GM10248 (cell line): ENCODE measurements around the gene ASPHD2.
A peak's percentile ranks its signal among the peaks of the same experiment; 100 is the strongest.
"Not testable (repeated sequence)": the region's sequence is repeated elsewhere in the genome, so short reads cannot be mapped to it uniquely, and the experiment has no call there.

Source experiments
- CTCF ChIA-PET: fragments of 300-600 bp; sonication (Branson Sonifier 250); formaldehyde crosslinking; extraction: SDS; loops from one replicate; lab custom pipeline; 2021; ENCODE audit warnings: antibody characterized with exemption; lab: Yijun Ruan, JAX
- POLR2A ChIA-PET: fragments of 350-650 bp; sonication (Branson Sonifier 250); formaldehyde crosslinking; extraction: SDS; loops from one replicate; lab custom pipeline; 2020; ENCODE audit warnings: antibody characterized with exemption; lab: Yijun Ruan, JAX
- DNase-seq: peaks from one replicate; pipeline ENCODE4 v3.0.0; 2012; ENCODE audit errors: extremely low spot score
- TF ChIP-seq, protein P1 (sequence below): IDR thresholded peaks from 2 replicates; pipeline ENCODE4 v1.5.1; 2012; ENCODE audit warnings: mild to moderate bottlenecking, low read depth; ENCODE audit errors: extremely low read depth, missing control alignments, control extremely low read depth

ASPHD2 gene

DNA sequence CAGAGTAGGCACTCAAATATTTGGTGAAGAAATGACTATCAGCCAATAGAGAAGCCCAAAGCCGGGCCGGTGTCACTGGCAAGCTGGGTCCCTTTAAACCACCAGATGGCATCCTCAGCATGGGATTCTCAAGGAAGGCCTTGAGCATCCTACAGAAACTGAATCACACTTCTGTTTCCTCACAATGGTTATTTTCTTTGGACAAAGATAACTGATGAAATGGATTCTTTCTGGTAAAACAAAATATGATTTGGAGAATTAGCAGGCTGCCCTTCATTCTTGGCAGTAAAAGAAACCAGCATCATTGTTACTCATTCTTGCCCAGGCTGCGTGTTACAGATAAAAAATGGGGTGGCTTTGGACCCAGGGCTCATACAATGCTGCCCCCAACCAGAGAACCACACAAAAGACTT is 30.3 kb upstream of the ASPHD2 start:
- TF ChIP-seq, protein P1, sequence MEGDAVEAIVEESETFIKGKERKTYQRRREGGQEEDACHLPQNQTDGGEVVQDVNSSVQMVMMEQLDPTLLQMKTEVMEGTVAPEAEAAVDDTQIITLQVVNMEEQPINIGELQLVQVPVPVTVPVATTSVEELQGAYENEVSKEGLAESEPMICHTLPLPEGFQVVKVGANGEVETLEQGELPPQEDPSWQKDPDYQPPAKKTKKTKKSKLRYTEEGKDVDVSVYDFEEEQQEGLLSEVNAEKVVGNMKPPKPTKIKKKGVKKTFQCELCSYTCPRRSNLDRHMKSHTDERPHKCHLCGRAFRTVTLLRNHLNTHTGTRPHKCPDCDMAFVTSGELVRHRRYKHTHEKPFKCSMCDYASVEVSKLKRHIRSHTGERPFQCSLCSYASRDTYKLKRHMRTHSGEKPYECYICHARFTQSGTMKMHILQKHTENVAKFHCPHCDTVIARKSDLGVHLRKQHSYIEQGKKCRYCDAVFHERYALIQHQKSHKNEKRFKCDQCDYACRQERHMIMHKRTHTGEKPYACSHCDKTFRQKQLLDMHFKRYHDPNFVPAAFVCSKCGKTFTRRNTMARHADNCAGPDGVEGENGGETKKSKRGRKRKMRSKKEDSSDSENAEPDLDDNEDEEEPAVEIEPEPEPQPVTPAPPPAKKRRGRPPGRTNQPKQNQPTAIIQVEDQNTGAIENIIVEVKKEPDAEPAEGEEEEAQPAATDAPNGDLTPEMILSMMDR: peak; percentile 65
- POLR2A ChIA-PET: no interaction called here
- peak; percentile 66 for DNase-seq
- CTCF ChIA-PET: interaction anchor here (1.4 to 8.0 kb wide), 2 partner anchors 32 to 64 kb away, joined by 6 to 76 read pairs; no protein-coding TSS in a partner anchor

DNA sequence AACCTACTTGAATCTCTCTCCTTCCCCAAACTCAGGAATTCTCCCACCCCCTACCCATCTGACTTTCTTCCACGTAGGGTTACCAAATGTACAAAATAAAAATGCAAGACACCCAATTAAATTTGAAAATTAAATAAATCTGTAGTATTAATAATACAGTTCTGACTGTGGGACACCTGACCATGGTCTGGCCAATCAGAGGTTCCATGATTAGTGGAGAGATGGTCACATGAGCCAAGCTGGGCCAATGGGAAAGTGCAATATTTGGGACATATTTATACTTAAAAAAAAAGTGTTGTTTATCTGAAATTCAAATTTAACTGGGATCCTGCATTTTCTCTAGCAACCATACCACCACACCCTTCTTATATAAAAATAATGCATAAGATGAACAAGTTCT is 29.8 kb upstream of the ASPHD2 start:
- TF ChIP-seq, protein P1: no peak
- DNase-seq: no peak
- POLR2A ChIA-PET: no interaction called here
- CTCF ChIA-PET: interaction anchor here (1.0 to 8.0 kb wide), 4 partner anchors 33 to 64 kb away, joined by 4 to 76 read pairs (median 7); no protein-coding TSS in a partner anchor

DNA sequence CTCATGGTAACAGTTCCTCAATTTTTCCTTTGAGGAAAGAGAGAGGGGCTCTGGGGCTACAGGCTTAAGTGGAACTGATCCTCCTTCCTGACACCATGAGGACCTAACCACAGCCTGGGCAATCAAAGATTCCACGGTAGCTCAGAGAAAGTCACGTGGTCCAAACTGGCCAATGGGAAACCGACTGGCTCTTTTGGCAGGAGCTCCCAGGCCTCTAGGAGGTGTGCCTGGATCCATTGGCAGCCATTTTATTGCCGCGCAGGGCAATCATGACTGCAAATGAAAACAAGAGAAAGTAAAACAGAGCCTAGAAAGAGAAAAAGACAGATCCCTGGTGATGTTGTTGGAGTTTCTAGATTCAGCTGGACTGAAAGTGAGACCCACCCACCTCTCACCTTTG is 27.3 kb upstream of the ASPHD2 start:
- CTCF ChIA-PET: interaction anchor here (1.4 to 3.4 kb wide), 4 partner anchors 21 to 59 kb away, joined by 3 to 15 read pairs (median 6); no protein-coding TSS in a partner anchor
- TF ChIP-seq, protein P1: no peak
- no peak for DNase-seq
- POLR2A ChIA-PET: no interaction called here

DNA sequence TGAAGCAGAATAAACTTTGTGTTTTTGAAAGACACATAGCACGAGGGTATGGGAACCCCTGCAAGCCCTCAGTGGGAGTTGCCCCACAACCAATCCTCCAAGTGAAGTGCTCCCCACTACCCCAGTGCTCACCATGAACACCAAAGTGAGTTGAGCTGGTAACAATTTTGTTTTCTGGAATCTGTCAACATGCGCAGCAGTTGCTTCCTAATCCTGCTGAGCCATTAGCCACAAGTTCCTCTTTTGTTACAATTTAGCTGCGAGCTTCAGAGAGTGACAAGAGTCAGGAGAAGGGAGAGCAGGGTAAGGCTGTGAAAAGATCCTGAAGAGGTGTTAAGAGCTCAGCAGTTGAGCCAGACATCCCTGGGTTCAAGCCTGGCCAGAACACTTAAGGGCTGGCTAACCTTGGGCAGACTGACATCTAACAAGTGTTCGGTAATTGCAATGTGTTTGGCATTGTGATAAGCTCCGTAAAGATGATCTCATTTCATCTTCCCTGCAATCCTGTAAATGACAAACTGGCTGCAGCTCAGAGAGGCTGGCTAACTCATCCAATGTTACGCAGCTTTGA is 24.1 kb upstream of the ASPHD2 start:
- TF ChIP-seq, protein P1: no peak
- CTCF ChIA-PET: interaction anchor here (0.8 to 2.1 kb wide), 6 partner anchors 9 to 56 kb away, joined by 3 to 17 read pairs (median 3); no protein-coding TSS in a partner anchor
- no peak for DNase-seq
- POLR2A ChIA-PET: no interaction called here

DNA sequence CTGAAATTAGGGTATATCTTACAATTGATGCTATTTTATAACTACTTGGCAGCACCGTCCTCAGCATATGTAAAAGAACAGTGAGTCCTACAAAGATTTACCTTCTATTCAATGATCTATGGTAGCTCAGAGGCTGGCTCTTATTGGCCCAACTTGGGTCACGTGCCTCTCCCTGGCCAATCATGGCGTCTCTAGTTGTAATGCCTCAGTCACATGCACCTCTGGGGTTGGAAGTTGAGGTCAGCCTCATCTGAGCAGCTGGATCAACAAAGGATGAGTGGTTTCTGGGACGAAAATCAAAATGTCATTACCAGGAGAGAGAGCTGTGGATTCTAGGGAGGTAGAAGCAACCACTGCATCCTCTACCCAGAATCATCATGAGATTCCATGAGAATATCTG is 22.9 kb upstream of the ASPHD2 start:
- TF ChIP-seq, protein P1: no peak
- ChIA-PET CTCF (interaction anchor here (1.1 to 2.1 kb wide), 3 partner anchors 8 to 56 kb away, joined by 3 to 17 read pairs (median 3); no protein-coding TSS in a partner anchor), POLR2A (no interaction called here)
- DNase-seq: no peak

DNA sequence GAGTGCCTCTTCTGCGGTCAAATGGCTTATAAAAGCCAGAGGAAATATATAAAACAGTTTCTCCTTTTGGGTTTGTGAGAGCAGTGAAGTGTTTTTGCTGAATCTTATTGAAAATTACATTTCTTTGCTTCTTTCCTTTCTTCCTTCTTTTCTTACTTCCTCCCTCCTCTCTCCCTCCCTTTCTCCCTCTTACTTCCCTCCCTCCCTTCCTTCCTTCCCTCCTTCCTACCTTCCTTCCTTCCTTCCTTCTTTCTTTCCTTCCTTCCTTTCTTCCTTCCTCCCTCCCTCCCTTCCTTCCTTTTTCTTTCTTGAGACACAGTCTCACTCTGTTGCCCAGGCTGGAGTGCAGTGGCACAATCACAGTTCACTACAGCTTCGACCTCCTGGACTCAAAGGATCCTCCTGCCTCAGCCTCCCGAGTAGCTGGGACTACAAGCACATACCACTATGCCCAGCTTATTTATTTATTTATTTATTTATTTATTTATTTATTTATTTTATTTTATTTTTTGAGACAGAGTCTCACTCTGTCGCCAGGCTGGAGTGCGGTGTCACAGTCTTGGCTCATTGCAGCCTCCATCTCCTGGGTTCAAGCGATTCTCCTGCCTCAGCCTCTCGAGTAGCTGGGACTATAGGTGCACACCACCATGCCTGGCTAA is 20.4 kb upstream of the ASPHD2 start:
- CTCF ChIA-PET: interaction anchor here (0.9 kb wide), 1 partner anchor 13 kb away, joined by 3 read pairs; no protein-coding TSS in a partner anchor
- DNase-seq, POLR2A ChIA-PET: not testable (repeated sequence)
